Uterus (tissue), 2 donors: ENCODE results near the gene FGF13.

Experiments
- CTCF ChIP-seq, 4 experiments: fragments of 200-600 bp in 2 of 4; fragments of 450-650 bp in 2 of 4; sonication (generic) in 2 of 4; IDR thresholded peaks; one replicate each; pipeline ENCODE4 v1.5.1; 2016 to 2019; ENCODE audit warnings: antibody characterized with exemption in 4 of 4, mild to moderate bottlenecking in 2 of 4, moderate library complexity in 1 of 4
- POLR2A ChIP-seq, 2 donors: fragments of 450-650 bp; IDR thresholded peaks; one replicate each; pipeline ENCODE4 v1.6.1; 2016; ENCODE audit warnings: antibody characterized with exemption in 2 of 2, mild to moderate bottlenecking in 1 of 2, moderate library complexity in 1 of 2

GRCh38 chrX:138754861-138755260, 43.3 kb upstream of the FGF13 start:
- TF ChIP-seq CTCF (IDR thresholded peaks at IDR 0.05) (no peak), POLR2A (IDR thresholded peaks at IDR 0.05) (no peak)
